Small intestine (tissue), 7 donors: Measurements from ENCODE around the gene CISTR. TPM values are rescaled to one million over a fixed set of nuclear protein-coding genes. Genes with fewer than 3 reads are reported as not detected.
"Not testable (repeated sequence)": the region's sequence is repeated elsewhere in the genome, so short reads cannot be mapped to it uniquely, and the experiment has no call there.

Source experiments
- DNase-seq, 2 donors: peaks; one replicate each; pipeline versions ENCODE4 v3.0.0 to v3.0.0-alpha.2; 2013
- FAIRE-seq: peaks from 2 replicates; lab custom pipeline; 2012; peaks lifted over from hg19 to GRCh38; lab: Jason Lieb, UNC
- H3K27ac ChIP-seq, 3 donors: one replicate each; pipeline ENCODE4 v1.5.1; 2013; ENCODE audit warnings: low read length in 2 of 3, mild to moderate bottlenecking in 2 of 3, control low read depth in 1 of 3, inconsistent platforms in 1 of 3, low read depth in 1 of 3, moderate library complexity in 1 of 3
- H3K27me3 ChIP-seq, 3 donors: one replicate each; pipeline ENCODE4 v1.6.1; 2013; ENCODE audit warnings: low read length in 3 of 3, inconsistent platforms in 1 of 3; ENCODE audit not compliant: control insufficient read depth in 3 of 3, insufficient read depth in 3 of 3
- H3K36me3 ChIP-seq, 3 donors: one replicate each; pipeline ENCODE4 v1.6.1; 2013; ENCODE audit warnings: low read length in 3 of 3, inconsistent platforms in 1 of 3, low read depth in 1 of 3, mild to moderate bottlenecking in 1 of 3, moderate library complexity in 1 of 3; ENCODE audit not compliant: control insufficient read depth in 3 of 3, insufficient read depth in 2 of 3
- H3K4me1 ChIP-seq, 3 donors: one replicate each; pipeline ENCODE4 v1.6.1; 2013; ENCODE audit warnings: low read length in 2 of 3, inconsistent platforms in 1 of 3, low read depth in 1 of 3, mild to moderate bottlenecking in 1 of 3, moderate library complexity in 1 of 3; ENCODE audit not compliant: control insufficient read depth in 3 of 3, insufficient read depth in 2 of 3
- H3K4me3 ChIP-seq, 3 donors: one replicate each; pipeline ENCODE4 v1.5.1; 2013; ENCODE audit warnings: low read length in 3 of 3, control low read depth in 1 of 3, inconsistent platforms in 1 of 3, low read depth in 1 of 3, mild to moderate bottlenecking in 1 of 3, moderate library complexity in 1 of 3
- H3K9me3 ChIP-seq, 2 donors: one replicate each; pipeline ENCODE4 v1.6.1; 2013; ENCODE audit warnings: low read depth in 1 of 2, low read length in 1 of 2; ENCODE audit not compliant: control insufficient read depth in 2 of 2, insufficient read depth in 1 of 2
- WGBS, 3 donors: extraction: QIAGEN DNeasy Blood & Tissue Kit; methylation state at CpG; one replicate each; pipeline ENCODE4 v1.1.7; 2013; 5-methylcytosine and 5-hydroxymethylcytosine counted together
- polyA plus RNA-seq, 4 donors: library from polyadenylated mRNA; stranded (reverse) in 3 of 4; unstranded in 1 of 4; fragments of 200-250 nt in 3 of 4; fragments of 120-200 nt in 1 of 4; gene quantifications; one replicate each; pipeline versions ENCODE4 v1.2.1 to v1.2.3, GENCODE V29; 2013
- donor health status: healthy with polysubstance abuse.
- donor health status: control.
- donor health status: control.
- donor health status: Bipolar disorder and iron deficiency.
- donor health status: healthy.

Gene CISTR
- polyA plus RNA-seq, 4 donors, result not detected

DNA sequence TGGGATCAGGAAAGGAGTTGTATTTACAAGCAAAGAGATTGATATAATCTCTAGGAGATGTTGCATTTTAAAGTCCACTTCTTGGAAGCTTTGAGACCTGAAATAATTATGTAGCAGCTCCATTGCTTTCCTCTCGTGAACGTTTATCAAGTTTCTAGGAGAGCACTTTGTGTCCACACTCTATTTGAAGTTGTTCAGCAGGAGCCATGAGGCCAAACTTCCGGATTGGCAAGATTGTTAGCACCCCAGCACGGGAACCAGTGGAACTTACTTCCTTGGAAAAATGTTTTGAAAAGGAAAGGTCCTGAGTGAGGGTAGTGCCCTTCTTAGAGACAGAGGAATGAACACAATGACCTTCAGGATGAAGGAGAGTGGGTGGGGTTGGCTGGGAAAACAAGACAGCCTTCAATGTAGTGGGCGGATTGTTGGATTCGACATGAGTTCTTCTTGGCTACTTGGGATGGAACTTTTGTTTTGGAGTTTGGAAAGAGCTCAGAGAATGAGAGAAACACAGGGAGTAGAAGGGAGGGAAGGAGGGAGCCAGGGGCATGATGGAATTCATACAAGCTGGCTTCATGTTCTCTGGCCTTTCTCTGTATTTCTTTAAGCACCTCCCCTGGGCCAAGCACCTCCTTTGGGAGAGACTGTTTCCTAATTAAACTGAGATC is 23.8 kb upstream of the CISTR start:
- DNase-seq (no peak), FAIRE-seq (no peak)
- Histone ChIP-seq H3K27ac (no peak overlapping the region), H3K9me3 (no peaks in the 10 kb centered on the region), H3K36me3 (no peaks in the 10 kb centered on the region), H3K27me3 (peaks cover 0 to 53% (median 3%) of the 10 kb centered on the region in 3 donors), H3K4me3 (no peak overlapping the region), H3K4me1 (no peaks in the 10 kb centered on the region)
- WGBS, 3 donors, result 26 to 43% (median 33%) methylated on average over 6 of the region's 6 CpGs

GRCh38 chr12:53770281-53770680 is 18.5 kb upstream of the CISTR start:
- Histone ChIP-seq H3K36me3 (no peaks in the 10 kb centered on the region), H3K27ac (no peak overlapping the region), H3K9me3 (no peaks in the 10 kb centered on the region), H3K4me1 (no peaks in the 10 kb centered on the region), H3K27me3 (peaks cover 2 to 44% (median 5%) of the 10 kb centered on the region in 3 donors), H3K4me3 (no peak overlapping the region)
- no peak for FAIRE-seq
- DNase-seq, result no peak

DNA sequence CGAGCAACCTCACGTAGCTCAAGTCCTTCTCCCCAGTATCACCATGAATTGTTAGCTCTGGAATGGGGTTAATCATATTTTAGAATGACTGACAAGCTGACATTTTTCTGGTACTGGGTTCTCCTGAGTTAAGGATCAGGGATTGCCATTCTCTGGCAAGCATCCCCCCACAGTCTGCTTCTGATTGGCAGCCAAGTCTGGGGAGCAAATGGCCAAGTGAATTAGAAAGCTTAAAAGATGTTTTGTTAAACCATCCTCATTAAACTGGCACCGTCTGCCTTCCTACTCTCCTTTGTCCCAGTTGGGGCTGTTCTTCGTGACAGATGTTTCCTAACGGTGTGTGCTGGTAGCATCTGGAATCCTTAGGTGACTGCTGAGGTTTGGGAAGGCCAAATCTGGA is 17.2 kb upstream of the CISTR start:
- WGBS, 3 donors, result 51 to 69% (median 54%) methylated on average over 5 of the region's 5 CpGs
- H3K27me3 ChIP-seq, result peaks cover 2 to 54% (median 5%) of the 10 kb centered on the region in 3 donors

GRCh38 chr12:53766881-53767280 is 15.1 kb upstream of the CISTR start:
- WGBS, 3 donors, result 33 to 66% (median 37%) methylated on average over 3 of the region's 3 CpGs
- H3K27me3 ChIP-seq, result peaks cover 2 to 59% (median 7%) of the 10 kb centered on the region in 3 donors
- no peaks in the 10 kb centered on the region for H3K4me1 ChIP-seq
- no peaks in the 10 kb centered on the region for H3K9me3 ChIP-seq
- H3K4me3 ChIP-seq, result no peak overlapping the region
- H3K27ac ChIP-seq, result no peak overlapping the region
- H3K36me3 ChIP-seq, result no peaks in the 10 kb centered on the region
- DNase-seq, result no peak
- FAIRE-seq, result no peak

More for the DNA sequence above, 17.2 kb upstream of the CISTR start:
- Histone ChIP-seq H3K4me3 (no peak overlapping the region), H3K36me3 (no peaks in the 10 kb centered on the region), H3K27ac (no peak overlapping the region), H3K9me3 (no peaks in the 10 kb centered on the region), H3K4me1 (no peaks in the 10 kb centered on the region)
- no peak for FAIRE-seq
- DNase-seq, result no peak

GRCh38 chr12:53765891-53766290 is 14.1 kb upstream of the CISTR start:
- Histone ChIP-seq H3K36me3 (no peaks in the 10 kb centered on the region), H3K27me3 (peaks cover 2 to 59% (median 9%) of the 10 kb centered on the region in 3 donors)

GRCh38 chr12:53764615-53765014 is 12.8 kb upstream of the CISTR start:
- peaks cover 2 to 60% (median 9%) of the 10 kb centered on the region in 3 donors for H3K27me3 ChIP-seq
- H3K27ac ChIP-seq, result no peak overlapping the region
- 67 to 76% (median 74%) methylated on average over 4 of the region's 4 CpGs for WGBS, 3 donors
- FAIRE-seq, result no peak
- no peaks in the 10 kb centered on the region for H3K36me3 ChIP-seq
- DNase-seq, result no peak
- no peak overlapping the region for H3K4me3 ChIP-seq
- H3K4me1 ChIP-seq, result no peaks in the 10 kb centered on the region
- no peaks in the 10 kb centered on the region for H3K9me3 ChIP-seq

More at GRCh38 chr12:53765891-53766290, 14.1 kb upstream of the CISTR start:
- FAIRE-seq (no peak), DNase-seq (no peak)
- WGBS, 3 donors, result 23 to 48% (median 39%) methylated on average over 2 of the region's 2 CpGs
- no peaks in the 10 kb centered on the region for H3K9me3 ChIP-seq
- no peak overlapping the region for H3K27ac ChIP-seq
- H3K4me3 ChIP-seq, result no peak overlapping the region
- H3K4me1 ChIP-seq, result no peaks in the 10 kb centered on the region

GRCh38 chr12:53762793-53763192 is 11.0 kb upstream of the CISTR start:
- not testable (repeated sequence) for H3K4me1 ChIP-seq, H3K9me3 ChIP-seq, H3K36me3 ChIP-seq, H3K27ac ChIP-seq, FAIRE-seq, H3K4me3 ChIP-seq, DNase-seq
- peaks cover 2 to 68% (median 12%) of the 10 kb centered on the region in 3 donors for H3K27me3 ChIP-seq
- WGBS, 3 donors, result 83 to 94% (median 90%) methylated on average over 3 of the region's 3 CpGs

GRCh38 chr12:53761306-53761705 is 9.5 kb upstream of the CISTR start:
- DNase-seq (no peak), FAIRE-seq (no peak)
- H3K4me3 ChIP-seq, result no peak overlapping the region
- H3K27me3 ChIP-seq, result peaks cover 0 to 76% (median 8%) of the 10 kb centered on the region in 3 donors
- H3K4me1 ChIP-seq, result no peaks in the 10 kb centered on the region
- no peaks in the 10 kb centered on the region for H3K36me3 ChIP-seq
- H3K9me3 ChIP-seq, result no peaks in the 10 kb centered on the region
- H3K27ac ChIP-seq, result no peak overlapping the region

GRCh38 chr12:53759261-53759660 is 7.5 kb upstream of the CISTR start:
- 68 to 81% (median 74%) methylated on average over 2 of the region's 2 CpGs for WGBS, 3 donors
- no peaks in the 10 kb centered on the region for H3K4me1 ChIP-seq
- FAIRE-seq (no peak), DNase-seq (no peak)
- no peaks in the 10 kb centered on the region for H3K36me3 ChIP-seq
- H3K27me3 ChIP-seq, result peaks cover 0 to 82% (median 8%) of the 10 kb centered on the region in 3 donors
- no peak overlapping the region for H3K4me3 ChIP-seq
- H3K27ac ChIP-seq, result no peak overlapping the region
- no peaks in the 10 kb centered on the region for H3K9me3 ChIP-seq
